HS-5 (cell line): ENCODE data around the gene TMOD4.

ENCODE experiments used
- DNase-seq: peaks from one replicate; pipeline ENCODE4 v3.0.0-alpha.2; 2012; ENCODE audit warnings: low read depth

The TMOD4 gene

GRCh38 chr1:151142411-151143056 is 33.2 kb downstream of the TMOD4 start:
- no peak for DNase-seq

DNA sequence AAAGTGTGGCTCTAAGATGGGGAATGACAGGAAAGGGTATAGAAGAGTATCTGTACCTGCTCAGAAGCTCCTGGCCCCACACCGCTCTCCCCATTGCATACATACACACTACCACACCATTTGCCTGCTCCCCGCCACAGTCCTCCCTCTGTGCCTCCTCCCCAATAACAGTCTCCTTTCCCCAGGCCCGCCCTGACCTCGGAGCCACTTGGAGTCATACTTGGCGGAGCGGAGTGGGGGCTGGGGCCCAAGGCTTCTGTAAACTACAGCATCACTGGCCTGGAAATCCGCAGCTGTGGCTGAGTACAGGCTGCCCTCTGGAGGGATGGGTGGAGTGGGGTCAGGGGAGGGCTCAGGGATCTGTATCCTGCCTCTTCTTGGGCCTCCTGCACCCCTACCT is 38.0 kb downstream of the TMOD4 start:
- no peak for DNase-seq

DNA sequence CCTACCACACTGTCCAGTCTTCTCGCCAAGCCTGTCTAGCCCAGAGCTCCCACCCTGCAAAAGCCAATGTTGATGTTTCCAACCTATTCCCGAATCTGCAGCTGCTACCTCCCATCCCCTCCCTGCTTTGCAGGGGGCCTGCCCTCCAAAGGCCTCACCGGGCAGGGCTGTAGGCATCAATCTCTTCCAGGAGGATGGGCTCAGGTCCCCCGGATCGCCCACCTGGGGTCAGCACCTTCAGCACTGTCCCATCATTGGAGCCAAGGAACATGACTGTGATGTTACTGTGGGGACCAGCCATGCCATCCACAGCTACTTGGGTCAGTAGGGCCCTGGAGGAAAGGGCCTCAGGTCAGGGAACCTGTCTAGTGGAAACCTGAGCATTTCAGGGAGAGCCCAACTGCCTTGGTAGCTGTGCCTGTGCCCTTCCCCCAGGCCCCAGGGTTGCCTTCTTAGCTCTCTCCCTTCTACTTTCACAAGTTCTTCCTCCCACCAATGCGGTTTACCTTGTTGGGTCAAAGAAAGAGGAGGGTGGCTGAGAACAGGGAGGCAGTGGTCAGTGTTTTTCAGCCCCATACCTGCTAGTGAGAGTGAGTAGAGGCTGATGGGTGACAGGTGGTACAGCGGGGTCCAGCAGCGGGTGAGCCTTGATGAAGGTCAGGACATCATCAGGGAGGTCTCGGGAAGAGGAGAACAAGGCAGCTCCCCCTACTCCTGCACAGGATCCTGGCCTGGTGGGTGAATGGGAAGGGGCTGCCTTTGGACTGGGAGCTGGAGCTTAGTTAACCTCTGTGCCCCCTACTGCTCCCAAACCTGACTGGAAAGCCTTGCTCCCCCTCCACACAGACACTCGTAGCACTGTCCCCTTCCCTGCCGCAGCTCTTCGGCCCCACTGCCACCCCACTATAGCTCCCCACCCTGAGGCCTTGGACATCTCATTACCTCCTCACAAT is 40.1 kb downstream of the TMOD4 start:
- DNase-seq = no peak

- no peak for DNase-seq
These were observed 40.8 kb downstream of the TMOD4 start for GRCh38 chr1:151134991-151135390.

- no peak for DNase-seq
These were observed 41.4 kb downstream of the TMOD4 start for GRCh38 chr1:151134396-151134795.

DNA sequence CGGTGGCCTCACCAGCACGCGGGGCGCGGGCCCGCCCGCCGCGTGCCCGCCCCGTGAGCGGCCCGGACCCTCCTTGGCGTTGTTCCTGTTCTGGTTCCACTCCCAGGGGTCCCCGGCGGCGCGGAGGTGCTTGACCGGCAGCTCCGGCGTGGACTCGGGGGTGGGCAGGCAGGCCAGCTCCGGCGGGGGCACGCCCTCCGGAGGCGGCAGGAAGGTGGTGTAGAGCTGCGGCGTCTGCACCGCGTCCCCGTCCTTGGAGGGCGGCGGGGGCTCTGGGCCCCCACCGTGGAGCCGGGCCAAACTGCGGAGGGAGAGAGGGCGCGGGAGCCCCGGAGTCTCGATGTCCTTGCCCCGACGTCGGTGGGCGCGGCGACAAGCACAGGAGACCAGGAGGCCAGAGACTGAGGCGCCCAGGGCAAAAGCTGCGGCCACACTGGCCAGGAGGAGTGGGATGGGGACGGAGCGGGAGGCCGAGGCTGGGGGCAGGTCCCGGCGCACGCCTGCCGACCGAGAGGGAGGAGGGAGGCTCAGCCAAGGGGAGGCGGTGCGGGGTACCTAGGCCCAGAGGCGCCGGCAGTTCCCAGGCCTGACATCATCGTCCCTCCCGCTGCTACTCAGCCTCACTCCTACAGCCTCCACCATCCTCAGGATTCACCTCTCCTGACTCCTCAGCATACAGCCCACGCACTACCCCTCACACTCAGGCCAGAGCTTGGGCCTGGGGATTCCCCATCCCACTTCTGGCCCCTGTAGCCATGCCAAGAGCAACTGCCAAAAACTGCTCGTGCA is 42.6 kb downstream of the TMOD4 start:
- DNase-seq = no peak

DNA sequence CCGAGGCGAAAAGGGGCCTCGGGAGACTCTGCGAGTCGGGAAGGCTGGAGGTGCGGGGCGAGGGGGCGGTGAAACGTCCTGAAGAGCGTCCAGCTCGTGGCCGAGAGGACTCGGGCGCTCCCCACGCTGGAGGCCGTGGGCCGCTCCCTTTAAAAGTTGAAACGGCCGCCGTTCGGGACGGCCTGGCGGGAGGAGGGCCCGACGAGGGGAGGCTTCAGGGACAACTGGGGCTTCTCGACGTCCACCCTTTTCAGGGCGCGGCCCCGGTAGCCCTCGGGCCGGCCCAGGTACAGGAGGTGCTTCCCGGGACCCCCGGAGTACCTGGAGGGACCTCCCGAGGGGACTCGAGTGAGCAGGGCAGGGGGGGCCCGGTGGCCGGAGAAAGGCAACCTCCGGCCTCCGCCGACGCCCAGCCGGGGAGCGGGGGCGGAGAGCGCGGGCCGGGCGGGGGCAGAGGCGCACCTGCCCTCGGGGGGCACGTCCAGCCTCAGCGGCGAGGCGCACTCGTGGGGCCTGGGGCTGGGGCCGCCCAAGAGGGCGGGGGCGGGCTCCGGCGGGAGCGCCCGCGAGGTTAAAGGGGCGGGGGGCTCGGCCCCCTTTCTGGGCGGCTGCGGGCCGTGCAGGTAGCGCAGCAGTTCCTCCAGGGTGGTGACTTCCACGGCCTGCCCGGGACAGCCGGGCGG is 43.3 kb downstream of the TMOD4 start:
- no peak for DNase-seq

- no peak for DNase-seq
These were observed 44.0 kb downstream of the TMOD4 start for GRCh38 chr1:151131701-151132334.

- DNase-seq = no peak
These were observed 44.7 kb downstream of the TMOD4 start for GRCh38 chr1:151130987-151131586.

GRCh38 chr1:151128800-151129199 is 47.0 kb downstream of the TMOD4 start:
- DNase-seq = no peak

GRCh38 chr1:151124763-151125403 is 50.9 kb downstream of the TMOD4 start:
- no peak for DNase-seq
